DMS153 (cell line): Measurements from ENCODE around the gene THADA.
"Not testable (repeated sequence)": the region's sequence is repeated elsewhere in the genome, so short reads cannot be mapped to it uniquely, and the experiment has no call there.

Experiments
- DNase-seq: peaks from one replicate; lab custom pipeline; 2025; lab: John Stamatoyannopoulos, UW

THADA gene

DNA sequence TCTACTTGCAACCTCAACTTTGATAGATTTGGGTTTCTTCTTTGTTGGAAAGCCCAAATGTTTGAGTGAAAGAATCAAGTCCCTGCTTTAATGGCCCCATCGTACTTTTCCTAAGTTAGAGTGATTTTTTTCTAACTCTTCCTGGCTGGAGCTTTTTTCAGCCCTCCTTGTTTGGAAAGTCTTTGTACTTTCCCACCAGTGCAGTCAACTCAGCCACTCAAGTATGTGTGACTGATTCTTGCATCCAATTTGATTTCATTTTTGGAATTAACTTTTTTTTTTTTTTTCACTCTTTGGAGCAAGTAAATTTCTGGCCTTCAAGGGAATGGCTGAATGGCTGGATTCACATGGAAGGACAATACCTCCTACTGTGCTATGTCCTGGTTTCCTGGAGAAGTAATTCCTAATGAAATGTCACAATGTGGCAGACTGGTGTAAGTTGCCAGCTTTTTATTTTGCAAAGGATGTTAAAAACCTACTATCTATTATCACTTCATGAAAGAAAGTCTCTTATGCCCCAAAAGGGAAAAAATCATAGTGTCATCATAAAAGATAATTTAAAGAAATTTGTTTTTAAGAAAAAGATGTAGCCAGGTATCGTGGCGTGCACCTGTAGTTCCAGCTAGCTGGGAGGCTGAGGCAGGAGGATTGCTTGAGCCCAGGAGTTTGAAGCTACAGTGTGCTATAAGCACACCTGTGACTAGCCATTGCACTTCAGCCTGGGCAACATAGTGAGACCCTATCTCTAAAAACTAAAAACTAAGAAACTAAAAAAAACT lies 293.5 kb downstream of the THADA start:
- no peak for DNase-seq

DNA sequence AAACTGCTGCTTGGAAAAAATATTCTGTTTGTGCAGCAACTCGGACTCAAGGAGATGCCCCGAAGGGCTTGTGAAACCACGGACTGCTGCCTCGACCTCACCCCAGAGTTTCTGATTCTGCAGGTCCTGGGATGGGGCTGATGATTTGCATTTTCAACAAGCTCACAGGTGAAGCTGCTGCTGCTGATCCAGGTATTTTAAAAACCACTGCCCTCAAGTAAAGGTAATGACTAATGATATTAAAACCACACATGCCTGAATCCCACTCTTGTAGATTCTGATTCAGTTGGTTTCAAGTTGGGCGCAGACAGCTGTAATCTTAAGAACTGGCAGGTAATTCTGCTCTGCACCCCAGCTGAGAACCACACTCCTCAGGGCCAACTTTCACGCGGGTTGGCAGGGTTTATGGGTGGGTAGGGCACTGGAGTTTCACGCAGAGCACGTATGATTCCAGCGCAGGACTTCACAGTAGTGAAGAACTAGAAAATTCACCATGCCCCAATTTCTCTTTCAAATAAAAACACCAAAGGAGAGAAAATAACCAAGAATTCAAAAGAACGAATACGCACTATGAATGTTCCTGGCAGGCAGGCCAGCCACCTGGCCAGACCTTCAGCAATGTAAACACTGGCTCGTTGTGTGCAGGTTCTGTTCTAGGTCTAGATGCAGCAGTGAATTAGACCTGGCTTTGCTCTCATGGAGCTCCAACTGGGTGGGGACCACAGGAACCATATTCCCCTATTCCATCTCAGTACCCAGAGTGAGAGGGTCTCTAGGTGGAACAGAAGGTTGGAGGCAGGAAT lies 294.9 kb downstream of the THADA start:
- DNase-seq: no peak

DNA sequence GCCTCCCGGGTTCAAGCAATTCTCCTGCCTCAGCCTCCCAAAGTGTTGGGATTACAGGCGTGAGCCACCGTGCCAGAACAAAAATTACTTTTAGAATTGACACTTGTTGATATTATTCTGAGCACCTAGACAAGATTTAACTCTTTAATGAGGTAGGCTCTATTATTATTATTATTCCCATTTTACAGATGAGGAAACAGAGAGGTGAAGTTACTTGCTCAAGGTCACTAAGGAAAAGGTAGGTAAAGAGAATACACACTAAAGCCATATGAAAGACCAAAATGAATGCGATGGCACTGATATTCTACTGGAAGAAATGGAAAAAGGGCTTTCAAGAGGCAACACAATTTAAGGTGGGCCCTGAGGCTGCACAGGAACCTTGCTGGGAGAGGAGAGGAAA lies 295.6 kb downstream of the THADA start:
- DNase-seq: no peak

DNA sequence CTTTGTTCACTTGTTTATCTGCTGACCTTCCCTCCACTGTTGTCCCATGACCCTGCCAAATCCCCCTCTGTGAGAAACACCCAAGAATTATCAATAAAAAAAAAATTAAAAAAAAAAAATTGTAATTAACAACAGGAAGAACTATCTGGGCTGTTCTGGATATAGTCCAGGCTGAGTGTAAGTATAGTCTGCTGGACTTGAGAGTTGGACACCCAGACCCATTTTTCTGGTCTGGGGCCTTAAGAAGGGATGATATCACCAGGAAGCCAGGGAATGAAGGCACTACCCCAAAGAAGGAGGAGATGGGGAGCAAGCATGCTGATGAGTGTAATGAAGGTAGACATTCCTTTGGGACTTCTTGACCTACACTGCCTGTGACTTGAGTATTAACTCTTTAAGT lies 297.3 kb downstream of the THADA start:
- no peak for DNase-seq

DNA sequence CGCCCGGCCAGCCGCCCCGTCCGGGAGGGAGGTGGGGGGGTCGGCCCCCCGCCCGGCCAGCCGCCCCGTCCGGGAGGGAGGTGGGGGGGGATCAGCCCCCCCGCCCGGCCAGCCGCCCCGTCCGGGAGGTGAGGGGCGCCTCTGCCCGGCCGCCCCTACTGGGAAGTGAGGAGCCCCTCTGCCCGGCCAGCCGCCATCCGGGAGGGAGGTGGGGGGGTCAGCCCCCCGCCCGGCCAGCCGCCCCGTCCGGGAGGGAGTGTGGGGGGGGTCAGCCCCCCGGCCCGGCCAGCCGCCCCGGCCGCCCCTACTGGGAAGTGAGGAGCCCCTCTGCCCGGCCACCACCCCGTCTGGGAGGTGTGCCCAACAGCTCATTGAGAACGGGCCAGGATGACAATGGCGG lies 298.1 kb downstream of the THADA start:
- DNase-seq: not testable (repeated sequence)

DNA sequence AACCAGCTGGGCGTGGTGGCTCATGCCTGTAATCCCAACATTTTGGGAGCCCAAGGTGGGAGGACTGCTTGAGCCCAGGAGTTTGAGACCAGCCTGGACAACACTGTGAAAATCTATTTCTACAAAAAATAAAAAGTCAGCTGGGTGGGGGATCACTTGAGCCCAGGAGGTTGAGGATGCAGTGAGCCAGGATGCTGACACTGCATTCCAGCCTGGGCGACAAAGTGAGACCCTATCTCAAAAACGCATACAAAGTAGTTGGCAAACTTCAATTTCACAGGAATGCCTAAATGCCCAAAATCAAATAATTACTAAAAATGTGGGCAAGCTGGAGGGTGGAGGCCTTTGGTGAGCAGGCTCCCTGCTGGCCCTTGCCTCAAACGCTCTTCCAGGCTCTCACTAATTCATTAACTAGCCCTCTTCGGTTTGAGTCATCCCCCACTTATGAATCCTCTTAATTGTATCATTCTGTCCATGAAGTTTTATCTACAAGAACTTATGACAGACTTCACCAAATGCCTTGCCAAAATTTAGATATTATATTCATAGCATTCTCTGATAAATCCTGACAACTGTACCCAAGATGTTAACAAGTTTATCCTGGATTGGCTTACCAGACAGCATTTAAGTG lies 300.8 kb downstream of the THADA start:
- no peak for DNase-seq

DNA sequence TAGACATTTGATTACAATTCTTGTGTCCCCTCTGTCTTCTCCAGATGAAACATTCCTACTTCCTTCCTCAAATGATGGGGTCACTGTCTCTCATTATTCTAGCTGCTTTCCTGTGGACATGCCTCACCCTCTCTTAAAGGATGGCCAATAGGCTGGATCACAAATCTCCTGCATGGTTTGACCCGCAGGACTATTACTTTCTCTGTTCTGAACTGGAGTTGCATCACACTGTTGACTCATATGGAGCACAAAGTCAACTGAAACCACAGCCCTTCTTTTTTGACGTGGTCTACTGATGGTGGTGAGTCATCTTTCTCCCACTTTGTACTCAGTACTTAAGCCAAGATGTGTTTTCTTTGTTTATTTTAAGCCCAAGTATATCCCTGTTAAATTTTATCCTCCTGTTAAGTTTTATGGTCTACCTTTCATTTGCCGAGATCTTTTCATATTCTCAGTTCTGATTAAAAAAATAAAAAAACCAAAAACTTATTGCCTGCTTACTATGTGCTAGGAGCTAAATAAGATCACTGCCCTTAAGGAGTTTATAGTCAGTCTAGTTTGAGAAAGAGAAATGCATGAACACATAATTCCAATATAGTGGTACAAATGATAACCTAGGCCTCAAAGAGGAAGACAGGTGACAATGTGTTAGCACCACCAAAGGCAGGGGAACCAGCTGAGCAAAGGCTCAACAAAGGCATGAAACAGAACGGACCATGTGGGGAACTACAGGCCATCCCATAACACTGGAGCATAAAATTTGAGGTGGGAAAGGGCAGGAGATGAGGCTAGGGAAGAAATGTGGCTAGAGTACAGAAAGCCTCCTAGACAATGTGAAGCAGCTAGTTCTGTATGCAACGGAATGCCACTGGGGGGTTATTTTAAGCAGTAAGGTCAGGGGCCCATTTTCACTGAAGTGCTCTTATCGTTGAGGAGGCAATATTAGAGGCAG lies 301.8 kb downstream of the THADA start:
- no peak for DNase-seq

DNA sequence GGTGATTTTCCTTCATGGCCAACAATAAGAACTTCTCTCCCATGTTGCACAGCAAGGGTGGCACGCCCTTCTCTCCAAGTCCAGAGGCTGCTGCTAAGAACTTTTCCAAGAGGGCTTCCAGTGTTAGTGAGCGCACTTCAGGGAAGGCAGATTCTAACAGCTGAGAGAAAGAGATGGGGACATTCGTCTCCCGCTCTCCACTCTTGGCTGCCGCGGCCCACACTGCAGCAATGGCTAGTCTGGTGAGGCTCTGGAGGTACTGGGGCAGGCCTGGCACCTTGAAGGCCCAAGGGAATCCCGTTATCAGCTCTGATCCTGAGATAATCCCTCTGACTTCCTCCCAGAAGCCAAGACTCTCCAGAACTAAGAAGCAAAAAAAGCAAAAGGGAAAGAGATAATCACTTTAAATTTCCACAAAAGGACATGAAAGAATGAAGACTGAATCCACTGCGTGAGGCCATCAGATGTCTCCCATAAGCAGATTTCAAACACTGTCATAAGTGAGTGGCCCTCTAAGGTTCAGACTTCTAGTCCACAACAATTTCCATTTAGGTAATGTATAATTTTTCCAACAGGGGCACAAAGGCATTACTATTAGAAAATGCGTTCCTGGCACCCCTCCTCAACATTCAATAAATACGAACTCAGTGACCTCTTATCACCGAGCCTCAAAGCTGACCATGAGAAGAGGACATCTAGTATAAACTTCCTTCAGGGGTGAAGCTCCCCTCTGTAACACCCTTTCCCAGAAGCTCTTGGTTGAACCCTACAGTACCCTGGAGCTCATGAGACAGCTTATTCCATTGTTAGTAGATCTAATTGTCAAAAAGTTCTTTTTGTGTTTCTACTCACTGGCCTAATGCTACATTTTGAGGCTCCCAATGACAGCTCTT lies 302.7 kb downstream of the THADA start:
- DNase-seq: no peak

DNA sequence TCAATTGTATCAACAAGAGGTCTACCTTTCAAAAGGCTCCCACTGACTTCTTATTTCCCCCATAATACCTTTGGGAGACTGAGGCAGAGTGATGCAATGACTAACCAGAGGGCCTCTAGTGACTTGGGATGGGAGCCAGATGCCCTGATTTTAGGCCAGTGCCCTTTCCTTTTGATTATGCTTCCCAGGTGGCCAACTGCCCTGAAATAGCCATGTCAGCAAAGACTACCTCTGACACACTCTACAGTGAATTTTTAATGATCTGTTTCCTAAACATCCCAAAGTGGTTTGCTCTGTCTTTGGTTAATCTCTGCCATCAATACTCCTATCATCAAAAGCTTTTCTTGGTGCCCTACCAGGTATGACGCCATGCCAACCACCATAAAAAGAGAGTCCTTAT lies 303.5 kb downstream of the THADA start:
- DNase-seq: no peak

DNA sequence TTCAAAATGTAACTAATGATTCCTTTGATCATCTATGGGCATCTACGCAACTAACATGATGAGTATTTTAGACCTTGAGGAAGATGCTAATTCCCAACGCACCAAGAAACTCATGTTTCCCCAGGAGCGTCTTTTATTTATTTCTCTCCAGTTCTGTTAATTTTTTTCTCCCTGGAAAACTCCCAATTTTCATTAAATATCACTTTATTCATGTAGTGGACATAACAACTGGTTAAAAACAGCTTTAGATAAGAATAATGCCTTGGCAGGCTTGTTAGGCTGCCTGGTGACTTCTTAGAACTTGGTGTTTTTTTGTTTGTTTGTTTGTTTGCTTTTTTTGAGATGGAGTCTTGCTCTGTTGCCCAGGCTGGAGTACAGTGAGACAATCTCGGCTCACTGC lies 306.5 kb downstream of the THADA start:
- no peak for DNase-seq

DNA sequence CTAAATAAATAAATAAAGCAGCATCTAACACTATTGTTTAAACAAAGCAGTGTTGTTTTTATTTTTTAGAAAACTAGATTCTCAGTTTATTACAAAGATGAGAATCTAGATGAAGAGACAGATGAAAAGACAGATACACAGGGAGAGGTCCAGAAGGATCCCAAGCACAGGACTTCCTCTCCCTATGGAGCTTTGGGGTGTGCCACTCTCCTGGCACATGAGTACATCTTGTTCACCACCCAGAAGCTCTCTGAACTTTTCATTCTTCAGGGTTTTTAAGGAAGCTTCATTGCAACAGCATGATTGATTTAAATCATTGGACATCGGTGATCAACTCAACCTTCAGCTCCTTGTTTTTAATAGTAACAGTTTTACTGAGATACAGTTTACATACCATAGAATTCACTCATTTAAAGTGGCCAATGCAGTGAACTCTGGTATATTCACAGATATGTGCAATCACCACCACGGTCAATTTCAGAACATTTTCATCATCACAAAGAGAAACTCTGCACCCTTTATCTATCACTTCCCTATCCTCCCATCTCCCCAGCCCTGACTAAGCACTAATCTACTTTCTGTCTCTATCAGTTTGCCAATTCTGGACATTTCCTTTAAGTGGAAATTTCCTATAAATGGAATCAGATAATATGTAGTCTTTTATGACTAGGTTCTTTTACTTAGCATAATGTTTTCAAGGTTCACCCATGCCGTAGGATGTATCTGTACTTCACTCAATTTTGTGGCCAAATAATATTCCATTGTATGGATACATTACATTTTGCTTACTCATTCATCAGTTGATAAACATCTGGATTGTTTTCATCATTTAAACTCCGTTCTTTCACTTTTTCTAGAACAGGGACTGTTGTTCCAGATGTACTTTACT lies 307.2 kb downstream of the THADA start:
- DNase-seq: no peak

DNA sequence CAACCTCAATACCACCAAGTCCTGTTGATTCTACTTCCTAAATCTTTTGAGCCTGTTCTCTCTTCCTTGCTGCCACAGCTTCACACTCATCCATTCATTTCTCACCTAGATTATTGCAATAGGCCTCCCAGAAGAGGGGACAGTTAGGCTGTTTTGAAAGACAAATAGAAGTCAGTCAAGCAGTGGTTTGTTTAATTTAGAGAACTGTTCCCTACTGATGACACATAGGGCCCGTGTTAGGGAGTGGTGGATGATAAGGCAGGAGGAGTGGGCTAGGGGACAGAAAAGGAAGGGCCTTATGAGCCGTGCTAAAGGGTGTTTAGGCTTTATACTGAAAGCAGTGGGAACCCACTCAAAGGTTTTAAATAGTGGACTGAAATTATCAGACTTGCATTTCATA lies 309.9 kb downstream of the THADA start:
- no peak for DNase-seq

DNA sequence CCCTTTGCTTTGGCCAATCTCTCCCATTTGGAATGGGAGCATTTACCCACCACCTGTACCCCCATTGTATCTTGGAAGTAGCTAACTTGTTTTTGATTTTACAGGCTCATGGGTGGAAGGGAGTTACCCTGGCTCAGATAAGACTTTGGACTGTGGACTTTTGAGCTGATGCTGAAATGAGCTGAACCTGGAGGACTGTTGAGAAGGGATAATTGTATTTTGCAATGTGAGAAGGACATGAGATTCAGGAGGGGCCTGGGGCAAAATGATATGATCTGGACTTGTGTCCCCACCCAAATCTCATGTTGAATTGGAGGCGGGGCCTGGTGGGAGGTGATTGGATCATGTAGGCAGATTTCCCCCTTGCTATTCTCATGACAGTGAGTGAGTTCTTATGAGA lies 310.9 kb downstream of the THADA start:
- no peak for DNase-seq

DNA sequence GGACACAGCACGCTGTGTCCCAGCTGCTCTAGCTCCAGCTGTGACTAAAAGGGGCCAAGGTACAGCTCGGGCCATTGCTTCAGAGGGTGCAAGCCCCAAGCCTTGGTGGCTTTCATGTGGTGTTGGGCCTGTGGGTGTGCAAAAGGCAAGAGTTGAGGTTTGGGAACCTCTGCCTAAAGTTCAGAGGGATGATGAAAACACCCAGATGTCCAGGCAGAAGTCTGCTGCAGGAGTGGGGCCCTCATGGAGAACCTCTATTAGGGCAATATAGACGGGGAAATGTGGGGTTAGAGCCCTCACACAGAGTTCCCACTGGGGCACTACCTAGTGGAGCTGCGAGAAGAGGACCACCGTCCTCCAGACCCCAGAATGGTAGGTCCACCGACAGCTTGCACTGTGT lies 311.5 kb downstream of the THADA start:
- not testable (repeated sequence) for DNase-seq

DNA sequence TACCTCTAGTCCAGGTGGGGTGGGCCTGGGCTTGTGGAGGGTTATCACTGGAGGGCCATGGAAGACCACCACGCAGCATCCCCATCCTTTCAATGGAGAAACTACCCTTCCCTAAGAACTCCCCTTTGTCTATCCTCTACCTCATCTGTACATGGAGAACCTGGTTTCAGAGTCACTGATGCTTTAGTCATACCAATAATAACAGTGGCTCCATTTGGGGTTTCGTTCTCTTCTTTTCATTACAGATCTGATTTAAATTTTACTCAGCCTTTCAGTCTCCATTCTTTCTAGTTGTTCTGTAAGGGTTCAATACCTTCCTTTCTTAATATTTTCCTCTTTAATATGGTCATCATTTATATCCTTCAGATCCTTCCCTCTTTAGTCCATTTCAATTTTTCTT lies 314.8 kb downstream of the THADA start:
- DNase-seq: no peak

DNA sequence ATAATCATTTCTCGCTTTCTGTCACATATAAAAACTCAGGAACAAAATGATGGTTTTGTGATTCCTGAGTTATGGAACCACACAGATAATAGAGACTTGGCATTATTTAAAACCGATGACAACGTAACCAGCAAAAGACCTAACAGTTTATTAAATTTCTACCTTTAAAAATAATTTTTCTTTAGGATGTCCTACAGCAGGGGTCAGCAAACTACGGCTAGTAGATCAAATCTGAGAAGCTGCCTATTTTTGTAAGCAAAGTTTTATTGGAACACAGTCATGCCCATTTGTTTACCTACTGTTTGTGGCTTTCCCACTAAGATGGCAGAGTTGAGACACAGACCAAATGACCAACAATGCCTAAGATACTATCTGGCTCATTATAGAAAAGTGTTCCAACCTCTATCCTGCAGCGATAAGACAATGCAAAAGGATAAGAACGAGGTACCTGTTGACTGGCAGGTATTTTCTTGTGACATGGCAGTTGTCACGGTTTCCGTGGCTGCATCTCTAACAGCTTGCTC lies 316.5 kb downstream of the THADA start:
- no peak for DNase-seq

DNA sequence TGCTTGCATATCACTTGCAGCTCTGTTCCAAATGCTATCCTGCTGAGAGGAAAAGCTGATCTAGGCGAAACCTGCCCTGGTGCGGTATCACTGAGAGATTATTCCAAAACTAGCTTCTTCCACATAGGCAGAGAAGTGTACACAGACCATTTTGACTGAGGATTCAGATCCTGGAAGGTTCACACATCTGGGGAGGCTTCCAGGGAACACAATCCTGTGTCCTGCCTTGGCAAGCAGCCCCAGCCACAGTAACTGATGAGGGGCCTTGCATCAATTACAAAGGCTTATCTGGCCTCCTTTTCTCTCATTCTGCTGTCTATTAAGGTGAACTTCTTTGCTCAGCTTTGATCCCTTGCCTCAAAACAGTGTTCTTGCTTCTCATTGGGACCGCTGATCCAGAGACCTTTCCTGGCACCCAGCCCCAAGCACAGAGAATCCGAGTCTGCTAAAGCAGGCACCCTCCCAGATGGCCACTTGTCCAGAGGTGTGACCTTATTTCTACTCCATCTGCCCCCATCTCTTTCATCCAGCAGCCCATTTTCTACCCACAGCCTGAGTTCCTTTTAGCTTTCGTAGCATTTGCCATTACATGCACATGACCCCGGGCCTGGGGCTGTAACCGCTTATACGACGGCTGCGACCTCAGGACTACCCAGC lies 317.1 kb downstream of the THADA start:
- no peak for DNase-seq

DNA sequence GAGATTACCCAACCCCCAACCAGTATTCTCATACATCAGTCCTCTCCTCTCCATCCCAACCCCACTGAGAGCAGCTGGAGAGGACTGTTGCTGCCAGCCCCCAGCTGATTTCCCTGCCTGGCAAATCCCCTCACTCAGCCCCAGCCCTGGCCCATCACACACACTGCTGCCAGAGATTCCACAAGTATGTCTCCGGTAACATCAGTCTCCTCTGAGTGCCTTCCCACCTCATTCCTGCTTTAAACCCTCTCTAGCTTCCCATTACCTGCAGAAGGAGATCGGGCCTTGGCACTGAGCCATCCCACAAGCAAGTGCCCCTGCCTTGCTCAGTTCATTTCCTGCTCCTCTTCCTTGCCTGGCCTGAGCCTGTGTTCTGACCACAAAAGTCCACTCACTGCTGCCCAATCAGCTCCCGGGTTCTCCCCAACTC lies 318.9 kb downstream of the THADA start:
- DNase-seq: peak; percentile 20
